T-cell (primary cell): ENCODE results near the gene KIF19. TPM values are rescaled to one million over a fixed set of nuclear protein-coding genes. Genes with fewer than 3 reads are reported as not detected.
A peak's percentile ranks its signal among the peaks of the same experiment; 100 is the strongest.

Experiments used
- ATAC-seq, 4 experiments: fragments of 200-7000 bp in 3 of 4; fragments of 150-1000 bp in 1 of 4; cut with Tn5 transposase; replicated peaks in 1 of 4; 1 replicate in 3 of 4; 2 replicates in 1 of 4; pipeline ENCODE4 v1.10.0; 2021; ENCODE audit warnings: moderate library complexity in 3 of 4, mild to moderate bottlenecking in 2 of 4, moderate number of reproducible peaks in 1 of 4
- CTCF ChIA-PET, 2 donors: fragments of 300-600 bp; sonication (Branson Sonifier 250); formaldehyde crosslinking; loops; one replicate each; lab custom pipeline; 2022; ENCODE audit warnings: antibody characterized with exemption in 2 of 2; lab: Charles Lee
- POLR2A ChIA-PET, 2 donors: fragments of 300-600 bp; sonication (Branson Sonifier 250); formaldehyde crosslinking; loops; one replicate each; lab custom pipeline; 2022; ENCODE audit warnings: antibody characterized with exemption in 2 of 2; lab: Charles Lee
- DNase-seq, 35 experiments: peaks; one replicate each; pipeline versions ENCODE4 v3.0.0 to v3.0.0-alpha.2; 2013 to 2023
- H3K27ac ChIP-seq: one replicate; pipeline ENCODE4 v1.5.1; 2013; ENCODE audit warnings: low read length
- H3K27me3 ChIP-seq, 2 experiments: replicated peaks in 1 of 2; 1 replicate in 1 of 2; 2 replicates in 1 of 2; pipeline versions ENCODE4 v1.6.1 to v1.7.0; 2013; ENCODE audit warnings: low read length in 1 of 2, mixed read lengths in 1 of 2; ENCODE audit not compliant: control insufficient read depth in 2 of 2, insufficient read depth in 2 of 2; ENCODE audit errors: extremely low read depth in 1 of 2
- H3K36me3 ChIP-seq, 2 donors: 1 replicate in 1 of 2; 2 replicates in 1 of 2; pipeline versions ENCODE4 v1.6.1 to v1.7.0; 2013; ENCODE audit warnings: low read length in 1 of 2; ENCODE audit not compliant: control insufficient read depth in 2 of 2, insufficient read depth in 1 of 2; ENCODE audit errors: extremely low read depth in 1 of 2
- H3K4me1 ChIP-seq, 2 experiments: 1 replicate in 1 of 2; 2 replicates in 1 of 2; pipeline versions ENCODE4 v1.6.1 to v1.7.0; 2013; ENCODE audit warnings: low read length in 2 of 2, mixed read lengths in 1 of 2; ENCODE audit not compliant: insufficient read depth in 2 of 2, control insufficient read depth in 1 of 2; ENCODE audit errors: extremely low read depth in 1 of 2
- H3K4me3 ChIP-seq, 2 donors: 1 replicate in 1 of 2; 2 replicates in 1 of 2; pipeline versions ENCODE4 v1.5.1 to v1.7.0; 2013; ENCODE audit warnings: mild to moderate bottlenecking in 2 of 2, low read length in 1 of 2, moderate library complexity in 1 of 2; ENCODE audit not compliant: control insufficient read depth in 1 of 2; ENCODE audit errors: extremely low read depth in 1 of 2
- H3K9me3 ChIP-seq: 2 replicates; pipeline ENCODE4 v1.7.0; 2013
- H3K27ac Mint-ChIP-seq, 2 donors: one replicate each; pipeline ENCODE4 v1.8.0; 2020 to 2021; ENCODE audit warnings: mild to moderate bottlenecking in 2 of 2, mixed read lengths in 2 of 2
- H3K27me3 Mint-ChIP-seq, 2 donors: one replicate each; pipeline ENCODE4 v1.8.0; 2021 to 2022; ENCODE audit warnings: mixed read lengths in 2 of 2
- H3K36me3 Mint-ChIP-seq: one replicate; pipeline ENCODE4 v1.8.0; 2021; ENCODE audit warnings: mixed read lengths
- H3K4me1 Mint-ChIP-seq, 3 donors: one replicate each; pipeline ENCODE4 v1.8.0; 2020 to 2022; ENCODE audit warnings: mixed read lengths in 3 of 3, mild to moderate bottlenecking in 1 of 3
- H3K4me3 Mint-ChIP-seq, 3 donors: one replicate each; pipeline ENCODE4 v1.8.0; 2020 to 2022; ENCODE audit warnings: mild to moderate bottlenecking in 3 of 3, mixed read lengths in 3 of 3, moderate library complexity in 3 of 3
- H3K9me3 Mint-ChIP-seq, 3 donors: one replicate each; pipeline ENCODE4 v1.8.0; 2020 to 2022; ENCODE audit warnings: mixed read lengths in 3 of 3
- WGBS: methylation state at CpG from one replicate; pipeline ENCODE4 v1.1.5; 2013; ENCODE audit warnings: missing lambda C conversion rate; ENCODE audit not compliant: insufficient coverage; 5-methylcytosine and 5-hydroxymethylcytosine counted together
- total RNA-seq, 35 experiments: library from RNA in 6 of 35; stranded (reverse) in 6 of 35; fragments of 120-200 nt in 1 of 35; gene quantifications; one replicate each; pipeline versions ENCODE4 v1.2.1 to v1.2.4 and lab custom pipeline; 2013 to 2026

KIF19 gene
- total RNA-seq, 5 donors from 2014 or later (not counting 1 experiment from before 2014, with no cell fraction given), result 0.20 to 2.0 (median 0.53) TPM

DNA sequence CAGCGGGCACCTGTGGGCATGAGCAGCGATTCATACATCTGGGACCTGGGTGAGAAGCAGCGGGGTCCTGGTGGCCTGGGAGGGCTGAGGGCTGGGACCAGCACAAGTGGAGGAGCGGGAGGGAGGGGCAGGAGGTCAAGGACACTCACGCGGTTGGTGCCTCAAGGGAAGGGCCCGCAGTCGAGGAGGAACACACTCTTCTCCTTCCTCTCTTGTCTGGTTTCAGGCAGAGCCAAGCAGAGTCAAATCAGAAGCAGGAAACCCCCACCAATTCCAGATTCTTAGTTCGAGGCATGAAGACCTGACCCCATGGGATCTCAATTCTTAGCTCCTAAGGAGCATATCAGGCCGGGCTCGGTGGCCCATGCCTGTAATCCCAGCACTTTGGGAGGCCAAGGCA, 36.3 kb upstream of the KIF19 start:
- Mint-ChIP-seq H3K4me3 (no peak overlapping the region), H3K27me3 (no peaks in the 10 kb centered on the region), H3K36me3 (no peaks in the 10 kb centered on the region), H3K4me1 (peaks cover 11 to 27% (median 16%) of the 10 kb centered on the region in 3 donors), H3K9me3 (no peaks in the 10 kb centered on the region), H3K27ac (peak overlapping the region; percentile 52 to 64)
- POLR2A ChIA-PET, result no interaction called here
- 66% methylated on average over 4 of the region's 11 CpGs for WGBS
- H3K4me1 ChIP-seq, result peaks cover 2 to 13% of the 10 kb centered on the region in 2 experiments
- H3K9me3 ChIP-seq, result no peaks in the 10 kb centered on the region
- H3K4me3 ChIP-seq, result no peak overlapping the region
- peaks cover 0 to 3% of the 10 kb centered on the region in 2 experiments for H3K27me3 ChIP-seq
- no peak for DNase-seq
- no peak overlapping the region for H3K27ac ChIP-seq
- CTCF ChIA-PET, result no interaction called here
- H3K36me3 ChIP-seq, result no peaks in the 10 kb centered on the region
- ATAC-seq, result no peak

DNA sequence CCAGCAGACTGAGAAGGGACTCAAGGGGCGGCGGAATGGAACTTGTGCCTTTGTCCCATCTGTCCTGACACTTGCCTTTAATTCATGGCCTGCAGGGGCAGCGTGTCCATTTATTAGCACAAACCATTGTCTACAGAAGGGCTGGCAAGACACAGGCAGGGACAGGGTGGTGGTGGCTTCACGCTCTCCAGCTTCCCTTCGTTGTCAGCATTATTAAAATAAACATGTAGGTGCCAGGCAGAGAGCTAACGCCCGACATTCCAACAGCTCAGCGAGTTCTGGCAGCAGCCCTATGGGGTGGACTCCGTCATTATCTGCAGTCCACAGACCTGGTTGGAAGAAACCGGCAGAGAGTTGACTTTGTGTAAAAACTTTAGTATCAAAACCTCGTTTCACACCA, 35.7 kb upstream of the KIF19 start:
- no peak for DNase-seq
- 88% methylated on average over 8 of the region's 11 CpGs for WGBS
- H3K27me3 ChIP-seq, result peaks cover 0 to 3% of the 10 kb centered on the region in 2 experiments
- H3K27ac ChIP-seq, result no peak overlapping the region
- Mint-ChIP-seq H3K9me3 (no peaks in the 10 kb centered on the region), H3K27me3 (no peaks in the 10 kb centered on the region), H3K36me3 (no peaks in the 10 kb centered on the region), H3K4me3 (no peak overlapping the region), H3K4me1 (peaks cover 5 to 20% (median 9%) of the 10 kb centered on the region in 3 donors), H3K27ac (peak overlapping the region in 1 of 2 donors; percentile 36)
- POLR2A ChIA-PET, result no interaction called here
- no peak for ATAC-seq
- H3K4me3 ChIP-seq, result no peak overlapping the region
- CTCF ChIA-PET, result no interaction called here
- H3K4me1 ChIP-seq, result peaks cover 0 to 6% of the 10 kb centered on the region in 2 experiments
- H3K9me3 ChIP-seq, result no peaks in the 10 kb centered on the region
- no peaks in the 10 kb centered on the region for H3K36me3 ChIP-seq

DNA sequence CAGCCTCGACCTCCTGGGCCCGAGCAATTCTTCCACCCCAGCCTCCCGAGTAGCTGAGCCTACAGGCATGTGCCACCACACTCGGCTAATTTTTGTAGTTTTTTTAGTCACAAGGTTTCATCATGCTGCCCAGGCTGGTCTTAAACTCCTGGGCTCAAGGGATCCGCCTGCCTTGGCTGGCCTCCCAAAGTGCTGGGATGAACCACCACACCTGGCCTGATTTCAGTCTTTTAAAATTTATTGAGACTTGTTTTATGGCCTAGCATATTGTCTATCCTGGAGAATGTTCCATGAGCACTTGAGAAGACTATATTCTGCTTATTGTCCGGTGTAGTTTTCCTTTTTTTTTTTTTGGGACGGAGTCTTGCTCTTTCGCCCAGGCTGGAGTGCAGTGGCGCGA, 33.5 kb upstream of the KIF19 start:
- Mint-ChIP-seq H3K27me3 (no peaks in the 10 kb centered on the region), H3K27ac (no peak overlapping the region), H3K36me3 (no peaks in the 10 kb centered on the region), H3K9me3 (no peaks in the 10 kb centered on the region), H3K4me3 (no peak overlapping the region), H3K4me1 (peaks cover 0 to 22% (median 14%) of the 10 kb centered on the region in 3 donors)
- no peak overlapping the region for H3K4me3 ChIP-seq
- POLR2A ChIA-PET, result interaction anchor here in 1 of 2 donors (0.7 kb wide), 1 partner anchor 85 kb away, joined by 4 read pairs; no protein-coding TSS in a partner anchor
- H3K9me3 ChIP-seq, result no peaks in the 10 kb centered on the region
- no peak overlapping the region for H3K27ac ChIP-seq
- H3K27me3 ChIP-seq, result peaks cover 0 to 3% of the 10 kb centered on the region in 2 experiments
- no peaks in the 10 kb centered on the region for H3K36me3 ChIP-seq
- WGBS, result 98% methylated on average over 7 of the region's 10 CpGs
- H3K4me1 ChIP-seq, result peaks cover 0 to 12% of the 10 kb centered on the region in 2 experiments
- no peak for DNase-seq
- CTCF ChIA-PET, result no interaction called here
- ATAC-seq, result no peak

DNA sequence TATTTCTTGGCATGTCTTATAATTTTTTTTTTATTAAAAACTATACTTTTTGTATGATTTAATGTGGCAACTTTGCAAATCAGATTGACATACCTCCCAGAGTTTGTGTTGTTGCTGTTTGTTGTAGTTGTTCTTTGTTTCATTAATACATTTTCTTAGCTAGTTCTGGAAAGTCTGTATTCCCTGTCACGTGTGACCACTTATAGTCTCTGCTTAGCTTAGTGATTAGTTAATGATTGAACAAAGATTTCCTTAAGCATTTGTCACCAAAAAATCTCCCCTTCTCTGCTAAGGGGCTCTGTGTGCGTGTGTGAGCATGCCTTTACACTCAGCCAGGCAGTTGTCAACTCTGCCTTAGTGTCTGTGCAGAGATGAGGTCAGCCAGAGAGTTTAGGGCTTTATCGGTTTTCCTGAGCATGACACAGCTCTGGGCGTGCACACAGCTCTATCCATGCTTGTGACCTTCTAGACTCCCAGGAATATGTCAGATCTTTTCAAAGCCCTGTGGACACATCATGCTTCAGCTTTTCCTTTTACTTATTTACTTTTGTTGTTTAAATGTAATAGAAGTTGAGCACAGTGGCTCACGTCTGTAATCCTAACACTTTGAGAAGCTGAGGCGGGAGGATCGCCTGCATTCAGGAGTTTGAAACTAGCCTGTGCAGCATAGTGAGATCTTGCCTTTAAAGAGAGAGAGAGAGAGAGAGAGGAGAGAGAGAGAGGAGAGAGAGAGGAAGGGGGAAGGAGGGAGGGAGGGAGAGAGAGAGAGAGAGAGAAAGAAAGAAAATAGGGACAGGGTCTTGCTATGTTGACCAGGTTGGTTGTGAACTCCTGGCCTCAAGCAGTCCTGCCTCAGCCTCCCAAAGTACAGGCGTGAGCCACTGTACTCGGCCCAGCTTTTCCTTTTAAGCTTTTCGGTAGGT, 30.1 kb upstream of the KIF19 start:
- H3K27ac ChIP-seq, result no peak overlapping the region
- no peak for ATAC-seq

DNA sequence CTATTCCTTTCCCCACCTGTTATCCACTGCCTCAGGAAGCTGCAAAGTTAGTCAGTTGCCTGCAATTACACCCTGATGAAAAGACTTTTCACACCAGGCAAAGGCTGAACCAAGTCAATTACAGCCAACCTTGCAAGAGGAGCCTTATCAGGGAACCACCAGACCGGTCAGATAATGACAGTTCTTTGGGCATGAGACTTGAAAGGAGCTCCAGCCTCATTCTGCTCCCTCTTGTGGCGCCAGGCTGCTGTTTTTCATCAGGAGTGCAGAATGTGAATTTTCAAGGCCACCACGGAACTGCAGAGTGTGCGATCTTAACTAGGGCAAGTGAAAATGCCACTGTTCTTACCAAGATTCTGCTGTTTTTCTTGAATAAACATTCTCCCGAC, 29.5 kb upstream of the KIF19 start:
- Histone ChIP-seq H3K4me1 (peaks cover 0 to 15% of the 10 kb centered on the region in 2 experiments), H3K27me3 (peaks cover 0 to 8% of the 10 kb centered on the region in 2 experiments), H3K36me3 (no peaks in the 10 kb centered on the region), H3K9me3 (no peaks in the 10 kb centered on the region), H3K4me3 (no peak overlapping the region), H3K27ac (no peak overlapping the region)
- Mint-ChIP-seq H3K27me3 (peaks cover 2 to 4% of the 10 kb centered on the region in 2 donors), H3K36me3 (no peaks in the 10 kb centered on the region), H3K27ac (peak overlapping the region in 1 of 2 donors; percentile 39), H3K4me3 (no peak overlapping the region), H3K9me3 (no peaks in the 10 kb centered on the region), H3K4me1 (peaks cover 7 to 24% (median 16%) of the 10 kb centered on the region in 3 donors)
- ChIA-PET POLR2A (no interaction called here), CTCF (interaction anchor here (0.6 to 1.0 kb wide), 3 partner anchors 12 to 990 kb away, joined by 3 to 6 read pairs (median 4); no protein-coding TSS in a partner anchor)
- 25% methylated on average over 4 of the region's 5 CpGs for WGBS
- DNase-seq (peak in 14 of 35 experiments; percentile 7 to 60 (median 23)), ATAC-seq (peak; percentile 43 to 71 (median 54))

More for the DNA sequence above, 30.1 kb upstream of the KIF19 start:
- Mint-ChIP-seq H3K4me3 (no peak overlapping the region), H3K27ac (peak overlapping the region; percentile 6 to 33), H3K27me3 (peaks cover 2 to 4% of the 10 kb centered on the region in 2 donors), H3K9me3 (no peaks in the 10 kb centered on the region), H3K4me1 (peaks cover under 1 to 18% (median 11%) of the 10 kb centered on the region in 3 donors), H3K36me3 (no peaks in the 10 kb centered on the region)
- H3K4me1 ChIP-seq, result peaks cover 0 to 9% of the 10 kb centered on the region in 2 experiments
- ChIA-PET POLR2A (interaction anchor here in 1 of 2 donors (0.6 kb wide), 1 partner anchor 15 kb away, joined by 6 read pairs; no protein-coding TSS in a partner anchor), CTCF (interaction anchor here in 1 of 2 donors (0.6 to 1.0 kb wide), 4 partner anchors 9 to 84 kb away, joined by 3 to 8 read pairs (median 3); no protein-coding TSS in a partner anchor)
- no peak overlapping the region for H3K4me3 ChIP-seq
- peaks cover 0 to 6% of the 10 kb centered on the region in 2 experiments for H3K27me3 ChIP-seq
- no peak for DNase-seq
- WGBS, result 78% methylated on average over 6 of the region's 10 CpGs
- H3K9me3 ChIP-seq, result no peaks in the 10 kb centered on the region
- H3K36me3 ChIP-seq, result no peaks in the 10 kb centered on the region

DNA sequence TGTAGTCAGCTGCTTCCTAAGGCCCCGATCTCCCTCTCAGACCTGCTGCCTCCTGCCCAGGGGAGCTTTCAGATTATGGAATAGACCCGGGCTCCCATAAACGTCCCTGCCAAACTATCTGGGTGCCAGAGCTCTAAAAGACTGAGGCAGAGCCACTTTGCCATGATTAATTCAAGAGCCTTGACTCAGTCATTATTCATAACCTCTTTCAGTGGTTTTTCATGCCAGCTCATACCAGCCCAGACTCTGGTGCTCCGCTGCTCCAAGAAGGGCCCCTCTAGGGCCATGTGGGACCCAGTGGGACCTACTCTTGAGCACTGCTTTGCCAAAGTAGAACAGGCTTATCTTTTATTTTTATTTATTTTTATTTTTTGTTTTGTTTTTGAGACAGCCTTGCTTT, 28.1 kb upstream of the KIF19 start:
- Mint-ChIP-seq H3K36me3 (no peaks in the 10 kb centered on the region), H3K27ac (peak overlapping the region in 1 of 2 donors; percentile 52), H3K4me1 (peaks cover 7 to 24% (median 16%) of the 10 kb centered on the region in 3 donors), H3K9me3 (no peaks in the 10 kb centered on the region), H3K4me3 (no peak overlapping the region), H3K27me3 (peaks cover 2 to 4% of the 10 kb centered on the region in 2 donors)
- no peaks in the 10 kb centered on the region for H3K36me3 ChIP-seq
- 66% methylated on average over 3 of the region's 4 CpGs for WGBS
- ChIA-PET POLR2A (no interaction called here), CTCF (no interaction called here)
- H3K4me3 ChIP-seq, result no peak overlapping the region
- no peak overlapping the region for H3K27ac ChIP-seq
- no peak for ATAC-seq
- peaks cover 0 to 8% of the 10 kb centered on the region in 2 experiments for H3K27me3 ChIP-seq
- no peaks in the 10 kb centered on the region for H3K9me3 ChIP-seq
- DNase-seq, result no peak
- peaks cover 0 to 15% of the 10 kb centered on the region in 2 experiments for H3K4me1 ChIP-seq
